GM18508 (cell line): ENCODE measurements around the gene ST6GALNAC6.

Experiments
- ATAC-seq: cut with Tn5 transposase; IDR thresholded peaks from one replicate; pipeline ENCODE4 v1.9.1; 2021; ENCODE audit warnings: moderate number of reproducible peaks; ENCODE audit not compliant: insufficient read depth, unreplicated experiment

ST6GALNAC6 gene, protein sequence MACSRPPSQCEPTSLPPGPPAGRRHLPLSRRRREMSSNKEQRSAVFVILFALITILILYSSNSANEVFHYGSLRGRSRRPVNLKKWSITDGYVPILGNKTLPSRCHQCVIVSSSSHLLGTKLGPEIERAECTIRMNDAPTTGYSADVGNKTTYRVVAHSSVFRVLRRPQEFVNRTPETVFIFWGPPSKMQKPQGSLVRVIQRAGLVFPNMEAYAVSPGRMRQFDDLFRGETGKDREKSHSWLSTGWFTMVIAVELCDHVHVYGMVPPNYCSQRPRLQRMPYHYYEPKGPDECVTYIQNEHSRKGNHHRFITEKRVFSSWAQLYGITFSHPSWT

DNA sequence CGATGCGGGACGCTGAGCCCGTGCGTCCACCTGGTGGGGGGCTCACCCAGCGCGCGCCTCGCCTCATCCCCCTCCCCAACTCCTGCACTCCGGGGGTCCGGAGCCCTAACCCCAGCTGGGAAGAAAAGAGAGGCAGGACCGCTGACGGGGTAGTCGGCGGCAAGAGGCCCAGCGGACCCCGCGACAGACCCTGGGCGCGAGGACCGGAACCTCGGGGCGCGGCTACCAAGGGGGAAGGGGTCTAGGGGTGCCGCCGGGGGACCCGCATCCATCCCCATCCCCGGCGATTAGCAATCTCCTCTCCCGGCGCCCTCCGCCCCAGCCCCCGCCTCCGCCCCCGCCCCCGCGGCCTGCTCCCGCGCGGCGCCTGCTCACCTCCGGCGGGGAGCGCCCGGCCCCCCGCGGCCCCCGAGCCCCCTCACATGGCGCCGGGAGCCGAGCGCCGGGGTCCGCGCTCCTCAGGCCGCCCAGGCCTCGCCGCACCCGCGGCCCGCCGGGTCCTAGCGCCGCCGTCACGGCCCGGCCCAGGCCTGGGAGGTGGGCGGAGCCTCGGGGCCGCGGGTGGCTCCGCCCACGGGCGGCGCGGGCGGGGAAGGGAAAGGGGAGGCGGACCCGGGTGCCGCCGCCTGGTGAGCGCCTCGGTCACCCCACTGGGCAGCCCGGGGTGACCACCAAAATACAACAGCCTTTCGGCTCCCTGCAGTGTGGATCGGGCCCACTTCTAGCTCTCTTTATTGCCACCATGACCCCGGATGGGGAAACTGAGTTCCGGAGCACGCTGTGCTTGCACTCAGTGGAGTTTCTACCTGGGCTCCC lies at the start of gene ST6GALNAC6:
Gene ST6GALNAC6 (minus strand): TSS at position 476 of the 816 bp plus-strand sequence. CDS start 1,622 bp downstream, outside the sequence.
- ATAC-seq, result no peak

DNA sequence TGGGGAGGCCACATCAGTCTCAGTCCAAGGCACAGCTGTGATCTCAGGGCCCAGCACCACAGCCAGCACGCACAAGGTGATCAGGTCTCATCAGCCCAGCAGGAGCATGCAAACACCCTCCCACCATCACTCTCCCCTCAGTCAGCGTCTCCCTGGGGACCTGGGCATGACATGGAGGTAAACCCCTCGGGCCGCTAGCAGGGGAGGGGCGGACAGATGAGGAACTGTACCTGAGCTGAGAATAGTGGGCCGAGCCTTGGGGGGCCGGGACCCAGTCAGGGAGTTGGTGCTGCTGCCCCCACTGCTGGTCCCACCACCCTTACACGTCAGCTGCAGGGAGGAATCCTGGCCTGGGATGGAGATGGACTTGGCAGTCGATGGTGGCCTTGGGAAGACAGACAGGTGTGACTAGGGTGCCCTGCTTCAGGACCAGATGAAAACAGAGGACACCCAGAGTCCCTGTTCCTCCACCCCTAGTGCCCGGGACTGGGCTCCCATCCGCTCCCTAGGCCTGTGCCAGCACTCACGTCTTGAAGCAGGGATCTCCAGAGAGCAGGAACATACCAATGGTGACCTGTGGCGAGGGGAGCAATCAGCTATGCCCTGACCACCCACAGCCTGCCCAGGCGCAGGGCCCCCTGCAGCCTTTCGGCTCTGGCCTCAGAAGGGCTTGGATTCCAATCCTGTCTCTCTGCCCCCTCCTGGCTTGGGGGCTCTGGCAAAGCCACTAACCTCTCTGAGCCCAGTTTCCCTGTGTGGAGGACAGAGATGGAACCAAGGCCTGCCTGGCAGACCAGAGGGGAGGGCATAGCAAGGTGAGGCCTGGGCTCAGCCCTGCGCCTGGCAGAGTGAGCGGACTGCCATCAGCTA lies 48.7 kb upstream of the ST6GALNAC6 start:
- no peak for ATAC-seq

DNA sequence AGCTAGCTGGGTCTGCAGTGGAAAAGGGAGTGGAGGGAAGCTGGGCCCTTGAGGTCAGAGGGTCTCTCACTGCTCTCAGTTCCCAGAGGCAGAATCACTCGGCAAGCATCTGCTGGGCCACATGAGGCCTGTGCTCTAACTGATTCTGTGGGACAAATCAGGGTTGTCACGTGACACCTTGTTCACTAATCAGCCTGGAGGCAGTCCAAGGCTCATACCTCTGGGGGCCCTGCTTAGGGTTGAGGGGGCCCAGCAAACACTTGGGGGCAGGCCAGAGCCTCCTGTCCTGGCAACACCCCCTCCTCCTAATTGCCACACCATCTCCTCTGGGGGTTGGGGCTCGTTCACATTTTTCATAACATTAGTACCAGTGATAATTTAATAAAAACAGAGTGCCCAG lies 47.3 kb upstream of the ST6GALNAC6 start:
- no peak for ATAC-seq

- no peak for ATAC-seq
These were observed 46.5 kb upstream of the ST6GALNAC6 start for GRCh38 chr9:127945942-127946341.

DNA sequence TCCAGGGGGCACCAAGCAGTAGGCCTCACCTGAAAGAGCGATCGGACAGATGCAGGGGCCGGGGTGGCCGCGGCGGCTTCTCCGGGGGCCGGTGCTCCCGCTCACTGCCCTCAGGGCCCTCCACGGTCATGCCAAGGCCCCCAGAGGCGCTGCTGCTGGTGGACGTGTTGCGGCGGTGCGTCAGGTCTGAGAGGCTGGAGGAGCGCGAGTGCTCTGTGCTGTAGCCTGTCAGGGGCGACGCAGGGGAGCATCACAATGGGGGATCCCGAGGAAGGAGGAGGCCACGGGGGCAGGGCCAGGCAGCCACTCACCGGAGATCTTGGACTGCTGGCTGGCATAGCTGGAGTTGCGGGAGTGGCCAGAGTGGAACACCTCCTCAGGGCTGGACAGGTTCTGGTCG lies 45.9 kb upstream of the ST6GALNAC6 start:
- ATAC-seq, result no peak

DNA sequence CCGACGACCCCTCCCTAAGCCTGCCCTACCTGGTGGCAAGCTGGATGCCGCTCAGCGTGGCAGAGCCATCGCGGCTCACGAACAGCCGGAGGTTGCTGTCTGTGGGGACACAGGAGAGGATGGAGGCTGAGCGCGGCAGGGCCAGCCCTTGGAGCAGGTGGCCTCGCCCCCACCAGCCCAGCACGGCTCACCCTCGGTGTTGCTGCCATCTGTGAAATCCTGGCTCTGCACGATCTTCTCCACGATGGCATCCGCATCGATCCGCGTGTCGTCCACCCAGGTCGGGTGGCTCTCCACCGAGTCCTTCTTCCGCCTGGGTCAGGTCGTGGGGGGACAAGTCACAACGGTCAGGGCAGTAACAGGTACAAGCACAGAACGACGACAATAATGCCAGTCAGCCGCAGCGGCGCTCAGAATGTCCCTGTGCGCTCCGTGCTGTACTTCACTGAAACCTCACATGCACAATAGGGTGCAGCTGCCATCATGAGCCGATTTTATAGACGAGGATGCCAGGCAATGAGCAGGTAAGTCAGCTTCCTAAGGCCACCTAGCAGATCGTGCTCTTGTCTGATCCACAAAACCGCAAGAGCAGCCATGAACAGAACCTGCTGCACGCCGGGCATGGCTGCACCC lies 45.3 kb upstream of the ST6GALNAC6 start:
- ATAC-seq, result no peak

DNA sequence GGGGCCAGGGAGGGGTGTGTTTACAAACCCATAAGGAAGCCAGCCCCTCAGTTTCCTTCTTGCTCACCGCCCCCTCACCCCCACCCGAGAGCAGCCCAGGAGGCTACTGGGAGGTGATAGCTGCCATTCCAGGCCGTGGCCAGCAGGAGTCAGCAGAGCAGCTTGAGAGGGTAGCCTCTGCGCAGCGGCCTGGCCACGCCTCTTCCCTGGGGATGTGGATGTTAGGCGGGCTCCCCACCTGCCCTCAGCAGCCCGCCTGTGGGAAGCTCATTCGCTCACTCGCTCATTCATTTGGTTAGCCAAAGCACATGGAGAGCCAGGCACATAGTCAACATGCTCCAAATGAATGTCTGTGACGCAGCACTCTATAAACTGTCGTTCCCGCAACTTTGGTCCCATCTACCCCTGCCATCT lies 44.3 kb upstream of the ST6GALNAC6 start:
- no peak for ATAC-seq

DNA sequence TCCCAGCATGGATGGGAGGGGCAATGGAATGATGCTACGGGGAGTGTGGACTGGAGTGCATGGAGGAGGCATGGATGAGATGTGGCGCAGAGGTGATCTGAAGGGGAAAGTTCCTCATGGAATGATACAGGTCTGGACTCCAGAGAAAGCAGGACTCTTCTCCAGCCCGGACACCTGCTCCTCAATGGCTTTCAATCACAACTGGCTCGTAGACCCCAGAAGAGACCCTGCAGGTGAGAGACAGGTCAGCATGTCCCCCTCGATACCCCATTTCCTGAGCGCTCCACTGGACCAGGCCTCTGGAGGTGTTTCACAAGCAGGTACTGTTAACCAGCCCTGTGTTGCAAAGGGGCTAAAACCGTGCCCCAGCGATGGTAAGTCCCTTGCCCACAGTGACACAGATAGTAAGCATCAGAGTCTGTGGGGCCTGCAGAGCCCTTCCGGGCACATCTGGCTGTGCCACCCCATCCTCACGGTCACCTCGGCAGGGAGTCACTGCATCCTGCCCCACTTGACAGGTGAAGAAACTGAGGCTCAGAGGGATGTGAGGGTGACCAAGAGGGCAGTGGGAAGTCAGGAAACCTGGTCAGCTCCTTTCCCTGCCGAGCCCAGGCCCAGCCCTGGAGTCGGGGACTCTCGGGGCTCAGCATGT lies 43.7 kb upstream of the ST6GALNAC6 start:
- ATAC-seq, result no peak

DNA sequence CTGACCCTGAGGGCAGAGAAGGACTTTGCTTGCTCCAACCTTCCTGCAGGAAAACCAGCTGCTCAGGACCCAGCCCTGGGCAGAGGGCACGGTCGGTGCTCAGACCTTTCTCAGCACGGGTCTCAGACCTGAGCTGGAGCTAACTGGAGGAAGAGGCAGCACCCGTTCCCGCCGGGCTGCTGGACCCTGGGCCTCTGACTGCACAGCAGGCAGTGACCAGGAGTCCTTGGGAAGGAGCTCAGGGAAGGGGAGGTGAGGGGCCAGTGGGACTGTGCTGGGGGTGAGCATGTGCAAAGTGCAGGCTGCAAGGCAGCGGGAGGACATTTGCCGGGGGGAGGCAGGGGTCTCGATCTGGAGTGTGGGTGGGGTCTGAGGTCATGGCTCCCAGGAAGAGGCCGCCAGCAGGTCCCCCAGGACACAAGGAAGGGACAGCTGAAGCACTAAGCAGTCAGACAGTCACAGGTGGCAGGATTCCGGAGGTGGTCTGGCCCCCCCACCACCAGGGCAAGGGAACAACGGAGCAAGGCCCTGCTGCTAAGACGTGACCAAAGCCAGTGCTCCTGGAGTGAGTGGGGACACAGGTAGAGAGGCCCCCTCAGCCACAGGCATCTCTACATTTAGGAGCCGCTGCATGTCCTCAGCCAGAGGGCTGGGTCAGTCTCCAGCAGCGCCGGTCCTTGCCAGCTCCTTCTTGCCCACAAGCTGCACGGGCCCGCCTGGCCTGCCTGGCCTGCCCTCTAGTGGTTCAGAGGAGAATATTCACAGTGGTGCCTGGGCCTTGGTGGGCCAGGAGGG lies 43.0 kb upstream of the ST6GALNAC6 start:
- ATAC-seq, result no peak

DNA sequence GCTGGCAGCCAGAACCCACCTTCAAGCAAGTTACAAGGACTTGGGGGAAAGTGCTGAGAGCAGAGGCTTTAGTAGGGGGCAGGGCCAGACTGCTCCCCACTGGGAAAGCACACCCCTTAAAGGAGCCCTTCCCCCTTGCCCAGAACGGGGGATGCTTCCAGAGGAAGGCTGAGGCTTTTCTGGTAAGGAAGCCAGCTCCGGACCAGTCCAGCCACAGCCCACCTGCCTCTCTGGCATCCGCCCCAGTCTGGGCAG lies 42.5 kb upstream of the ST6GALNAC6 start:
- ATAC-seq, result no peak

GRCh38 chr9:127941062-127941960 lies 41.9 kb upstream of the ST6GALNAC6 start:
- no peak for ATAC-seq

DNA sequence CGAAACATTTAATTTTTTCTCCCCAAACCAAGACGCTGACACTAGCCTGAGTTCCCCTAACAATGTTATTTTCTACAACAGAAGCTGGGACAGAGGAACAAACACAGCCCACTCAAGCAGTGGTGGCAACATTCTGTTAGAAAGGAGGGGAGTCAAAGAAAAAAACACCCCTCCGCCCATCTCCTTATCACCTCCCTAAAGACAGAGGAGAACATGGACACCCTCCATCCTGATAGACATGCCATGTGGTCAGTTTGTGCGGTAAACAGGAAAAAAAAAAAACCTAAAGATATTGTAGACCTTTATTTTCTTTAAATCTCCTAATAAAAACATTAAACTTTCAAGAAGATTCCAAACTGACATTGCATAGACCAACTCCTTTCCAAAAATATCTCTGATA lies 41.2 kb upstream of the ST6GALNAC6 start:
- no peak for ATAC-seq

DNA sequence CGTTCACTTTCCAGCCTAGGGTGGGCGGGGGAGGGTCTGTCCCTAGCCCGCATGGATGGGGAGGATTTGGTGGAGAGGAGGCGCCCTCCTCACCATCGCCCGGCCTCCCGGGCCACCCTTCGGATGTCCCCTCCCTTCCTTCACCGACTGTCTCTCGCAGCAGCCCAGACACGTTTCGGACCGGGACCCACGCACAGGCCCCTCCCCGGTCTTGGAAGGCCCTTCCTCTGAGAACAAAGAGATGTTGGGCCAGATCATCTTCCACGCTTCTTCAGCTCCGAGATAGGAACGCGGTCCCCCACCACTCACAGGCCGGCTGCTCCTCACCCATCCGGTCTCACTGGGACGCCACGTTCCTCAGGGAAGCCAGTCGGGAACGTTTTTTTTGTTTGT lies 38.9 kb upstream of the ST6GALNAC6 start:
- no peak for ATAC-seq

- no peak for ATAC-seq
These were observed 38.2 kb upstream of the ST6GALNAC6 start, which contains the start of gene DPM2 for GRCh38 chr9:127937388-127938297. Gene DPM2 (minus strand): TSS chr9:127937854. CDS start chr9:127937820, 34 bp downstream.

GRCh38 chr9:127937056-127937387 lies 37.6 kb upstream of the ST6GALNAC6 start:
- no peak for ATAC-seq

- ATAC-seq, result no peak
These were observed 37.0 kb upstream of the ST6GALNAC6 start for GRCh38 chr9:127936347-127936852.

DNA sequence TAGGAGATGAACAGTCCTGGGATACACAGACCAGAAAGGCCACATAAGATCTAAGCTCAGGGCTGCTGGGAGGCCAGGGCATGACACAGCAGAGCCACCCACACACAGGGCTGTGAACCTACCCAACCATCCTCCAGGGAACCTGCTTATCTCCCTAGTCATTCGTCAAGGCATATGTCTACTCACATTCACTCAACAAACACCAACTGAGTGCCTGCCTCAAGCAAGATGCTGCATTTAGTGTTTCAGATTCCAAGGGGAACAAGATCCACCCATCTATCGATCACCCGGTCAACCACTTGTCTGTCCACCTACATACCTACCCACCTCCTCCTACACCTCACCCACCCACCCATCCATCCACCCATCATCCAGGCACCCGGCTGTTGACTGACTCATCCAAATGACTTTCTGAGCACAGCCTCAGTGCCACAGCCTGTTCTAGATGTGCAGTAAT lies 36.4 kb upstream of the ST6GALNAC6 start:
- no peak for ATAC-seq
